Transverse colon (tissue), 4 donors: ENCODE results near the gene ATP6V1G1.

ENCODE experiments used
- POLR2A ChIP-seq: fragments of 450-650 bp; IDR thresholded peaks from one replicate; pipeline ENCODE4 v1.6.1; 2016; ENCODE audit warnings: antibody characterized with exemption, mild to moderate bottlenecking, moderate library complexity
- POLR2AphosphoS5 ChIP-seq, 3 donors: sonication (generic); formaldehyde crosslinking; IDR thresholded peaks; one replicate each; pipeline ENCODE4 v1.6.1; 2016; ENCODE audit warnings: antibody characterized with exemption in 3 of 3
- TF ChIP-seq, protein P1 (sequence below), 5 experiments: fragments of 200-600 bp in 3 of 5; fragments of 450-650 bp in 2 of 5; sonication (generic) in 3 of 5; IDR thresholded peaks; 1 replicate in 2 of 5; 2 replicates in 3 of 5; pipeline ENCODE4 v1.5.1; 2016 to 2017; ENCODE audit warnings: antibody characterized with exemption in 5 of 5, inconsistent platforms in 3 of 5, mild to moderate bottlenecking in 2 of 5, moderate library complexity in 1 of 5

DNA sequence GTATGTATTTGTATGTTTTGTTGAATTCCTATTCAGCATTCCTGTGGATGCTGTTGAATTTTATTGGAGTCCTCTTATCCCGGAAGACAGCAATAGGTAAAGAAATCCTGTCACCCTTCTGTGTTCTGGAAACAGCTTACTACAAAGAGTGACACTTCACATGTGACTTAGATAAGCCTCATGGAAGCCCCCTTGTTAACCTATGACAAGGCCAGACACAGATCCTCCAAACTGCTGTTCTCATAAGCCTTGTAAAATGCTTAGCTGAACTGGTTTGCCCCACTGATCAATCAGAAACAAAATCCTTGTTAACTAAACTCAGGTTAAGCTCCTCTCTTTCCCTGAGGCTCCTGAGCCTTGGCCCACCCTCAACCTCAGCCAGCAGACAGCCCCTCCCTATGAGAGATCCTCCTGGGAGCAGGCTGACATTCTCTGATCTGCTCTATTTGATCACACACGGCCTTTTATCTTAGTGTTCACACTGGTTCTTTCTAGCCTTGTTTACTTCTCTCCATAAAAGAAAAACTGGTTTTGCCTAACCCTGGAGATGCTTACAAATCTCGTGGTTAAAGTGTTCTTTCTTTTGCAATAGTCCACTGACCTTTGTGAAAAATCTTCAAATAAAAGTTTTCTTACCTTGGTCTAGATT, 29.4 kb upstream of the ATP6V1G1 start:
- TF ChIP-seq POLR2AphosphoS5 (IDR thresholded peaks at IDR 0.05), result no peak
- TF ChIP-seq POLR2A, result no peak
- TF ChIP-seq, protein P1, sequence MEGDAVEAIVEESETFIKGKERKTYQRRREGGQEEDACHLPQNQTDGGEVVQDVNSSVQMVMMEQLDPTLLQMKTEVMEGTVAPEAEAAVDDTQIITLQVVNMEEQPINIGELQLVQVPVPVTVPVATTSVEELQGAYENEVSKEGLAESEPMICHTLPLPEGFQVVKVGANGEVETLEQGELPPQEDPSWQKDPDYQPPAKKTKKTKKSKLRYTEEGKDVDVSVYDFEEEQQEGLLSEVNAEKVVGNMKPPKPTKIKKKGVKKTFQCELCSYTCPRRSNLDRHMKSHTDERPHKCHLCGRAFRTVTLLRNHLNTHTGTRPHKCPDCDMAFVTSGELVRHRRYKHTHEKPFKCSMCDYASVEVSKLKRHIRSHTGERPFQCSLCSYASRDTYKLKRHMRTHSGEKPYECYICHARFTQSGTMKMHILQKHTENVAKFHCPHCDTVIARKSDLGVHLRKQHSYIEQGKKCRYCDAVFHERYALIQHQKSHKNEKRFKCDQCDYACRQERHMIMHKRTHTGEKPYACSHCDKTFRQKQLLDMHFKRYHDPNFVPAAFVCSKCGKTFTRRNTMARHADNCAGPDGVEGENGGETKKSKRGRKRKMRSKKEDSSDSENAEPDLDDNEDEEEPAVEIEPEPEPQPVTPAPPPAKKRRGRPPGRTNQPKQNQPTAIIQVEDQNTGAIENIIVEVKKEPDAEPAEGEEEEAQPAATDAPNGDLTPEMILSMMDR (IDR thresholded peaks at IDR 0.05), result no peak
